ENCODE results near the gene CCBE1.
A peak's percentile ranks its signal among the peaks of the same experiment; 100 is the strongest.

Gene CCBE1

GRCh38 chr18:59454909-59455727, 242.1 kb downstream of the CCBE1 start:
- DNase-seq (ENCODE audit: low spot score), result no peak

GRCh38 chr18:59453468-59453961, 243.7 kb downstream of the CCBE1 start:
- DNase-seq (ENCODE audit: low spot score), result no peak

- DNase-seq (ENCODE audit: low spot score), result no peak
Measured at GRCh38 chr18:59451963-59452362, 245.3 kb downstream of the CCBE1 start.

GRCh38 chr18:59451073-59451472, 246.2 kb downstream of the CCBE1 start:
- DNase-seq (ENCODE audit: low spot score), result no peak

- no peak for DNase-seq (ENCODE audit: low spot score)
Measured at GRCh38 chr18:59448546-59448945, 248.7 kb downstream of the CCBE1 start.

GRCh38 chr18:59446012-59446411, 251.2 kb downstream of the CCBE1 start:
- no peak for DNase-seq (ENCODE audit: low spot score)

- DNase-seq (ENCODE audit: low spot score), result no peak
Measured at GRCh38 chr18:59437851-59438569, 259.2 kb downstream of the CCBE1 start.

GRCh38 chr18:59432803-59433597, 264.2 kb downstream of the CCBE1 start:
- DNase-seq (ENCODE audit: low spot score), result no peak

- DNase-seq (ENCODE audit: low spot score), result no peak
Measured at GRCh38 chr18:59431131-59431530, 266.1 kb downstream of the CCBE1 start.

GRCh38 chr18:59429608-59430007, 267.6 kb downstream of the CCBE1 start:
- DNase-seq (ENCODE audit: low spot score), result no peak

- DNase-seq (ENCODE audit: low spot score), result no peak
Measured at GRCh38 chr18:59428018-59428417, 269.2 kb downstream of the CCBE1 start.

GRCh38 chr18:59426855-59427254, 270.4 kb downstream of the CCBE1 start:
- DNase-seq (ENCODE audit: low spot score), result no peak

- no peak for DNase-seq (ENCODE audit: low spot score)
Measured at GRCh38 chr18:59423259-59423658, 274.0 kb downstream of the CCBE1 start.

- no peak for DNase-seq (ENCODE audit: low spot score)
Measured at GRCh38 chr18:59420244-59420643, 277.0 kb downstream of the CCBE1 start.

- no peak for DNase-seq (ENCODE audit: low spot score)
Measured at GRCh38 chr18:59419386-59419785, 277.8 kb downstream of the CCBE1 start.

- DNase-seq (ENCODE audit: low spot score), result no peak
Measured at GRCh38 chr18:59416818-59417217, 280.4 kb downstream of the CCBE1 start.

- no peak for DNase-seq (ENCODE audit: low spot score)
Measured at GRCh38 chr18:59414111-59414653, 283.0 kb downstream of the CCBE1 start.

- peak; percentile 80 for DNase-seq (ENCODE audit: low spot score)
Measured at GRCh38 chr18:59402432-59403090, 294.7 kb downstream of the CCBE1 start.

- no peak for DNase-seq (ENCODE audit: low spot score)
Measured at GRCh38 chr18:59400407-59400806, 296.8 kb downstream of the CCBE1 start.

GRCh38 chr18:59395226-59396175, 301.7 kb downstream of the CCBE1 start:
- DNase-seq (ENCODE audit: low spot score), result no peak
